SH-SY5Y (cell line): ENCODE measurements around the gene ZNF366.

Experiments
- GATA2 ChIP-seq: IDR thresholded peaks from 2 replicates; pipeline ENCODE4 v1.6.1; 2011; ENCODE audit warnings: mild to moderate bottlenecking, low read depth, low read length
- GATA3 ChIP-seq: IDR thresholded peaks from 2 replicates; pipeline ENCODE4 v1.6.1; 2011; ENCODE audit warnings: low read depth, mild to moderate bottlenecking, low read length, moderate library complexity

ZNF366 gene

DNA sequence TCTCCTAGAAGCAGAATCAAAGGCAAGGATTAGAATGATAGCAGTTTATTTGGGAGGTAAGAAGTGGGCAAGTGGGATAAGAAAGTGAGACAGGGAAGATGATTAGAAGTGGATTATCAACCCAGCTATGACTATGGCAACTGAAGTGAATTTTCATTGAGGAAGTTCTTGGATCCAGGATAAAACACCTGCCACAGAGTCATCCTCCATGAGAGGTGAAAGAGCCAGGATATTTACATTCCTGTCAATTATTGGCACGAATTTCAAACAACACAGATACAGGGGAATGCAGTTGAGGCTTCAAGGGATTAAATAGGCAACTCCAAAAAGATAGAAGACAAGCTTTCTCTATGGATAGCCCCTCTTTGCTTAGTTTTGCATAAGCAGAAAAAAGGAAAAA, 31.8 kb upstream of the ZNF366 start:
- TF ChIP-seq GATA2 = no peak
- TF ChIP-seq GATA3 = no peak

DNA sequence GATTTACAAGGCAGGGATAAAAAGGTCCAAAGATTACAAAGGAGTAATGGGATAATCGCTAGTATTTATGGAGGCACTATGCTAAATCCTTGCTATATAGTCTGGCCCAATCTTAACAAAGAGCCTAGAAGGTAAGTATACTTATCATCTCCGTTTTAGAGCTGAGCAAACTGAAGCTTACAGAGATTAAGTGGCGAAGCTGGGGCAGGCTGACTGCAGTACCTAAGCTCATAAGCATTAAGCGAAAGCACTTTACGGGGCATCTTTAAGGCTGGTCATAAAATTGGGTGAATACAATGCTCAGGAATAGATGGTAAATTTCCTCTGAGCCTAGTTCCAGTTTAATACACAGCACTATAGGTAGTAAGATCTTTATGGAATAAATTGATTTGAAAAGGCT, 30.0 kb upstream of the ZNF366 start:
- no peak for TF ChIP-seq GATA3
- TF ChIP-seq GATA2 = no peak

DNA sequence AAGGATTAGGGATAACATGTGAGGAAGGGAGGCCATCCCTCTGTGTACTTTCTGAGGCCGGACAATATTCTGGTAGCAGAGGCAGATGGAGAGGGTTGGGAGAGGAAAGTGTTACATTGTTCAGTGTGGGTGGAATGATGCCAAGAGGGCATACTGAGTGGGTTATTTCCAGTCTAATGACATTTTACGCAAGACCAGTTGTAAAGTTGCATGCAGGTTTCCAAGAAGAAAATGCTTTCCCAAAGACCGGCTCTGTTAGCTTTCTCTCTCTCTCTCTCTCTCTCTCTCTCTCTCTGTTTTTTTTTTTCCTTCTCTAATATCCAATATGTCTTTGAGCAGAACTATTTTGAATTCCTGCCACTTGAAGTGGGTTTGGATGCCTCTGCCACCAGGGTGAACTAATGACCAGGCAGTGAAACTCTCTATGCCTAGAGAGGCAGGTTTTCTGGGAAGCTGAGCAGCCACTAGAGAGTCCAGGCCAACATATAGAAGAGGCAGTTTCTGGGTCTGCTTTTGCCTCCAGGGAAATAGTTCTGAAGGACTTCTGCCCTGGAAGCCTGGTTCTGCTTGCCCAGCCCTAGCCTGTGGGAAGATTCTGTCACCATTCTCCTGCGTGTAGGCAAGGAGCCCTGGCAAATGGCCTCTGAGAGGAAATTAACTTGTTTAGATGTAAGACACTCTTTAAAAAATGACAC, 24.4 kb upstream of the ZNF366 start:
- TF ChIP-seq GATA3 = no peak
- no peak for TF ChIP-seq GATA2

DNA sequence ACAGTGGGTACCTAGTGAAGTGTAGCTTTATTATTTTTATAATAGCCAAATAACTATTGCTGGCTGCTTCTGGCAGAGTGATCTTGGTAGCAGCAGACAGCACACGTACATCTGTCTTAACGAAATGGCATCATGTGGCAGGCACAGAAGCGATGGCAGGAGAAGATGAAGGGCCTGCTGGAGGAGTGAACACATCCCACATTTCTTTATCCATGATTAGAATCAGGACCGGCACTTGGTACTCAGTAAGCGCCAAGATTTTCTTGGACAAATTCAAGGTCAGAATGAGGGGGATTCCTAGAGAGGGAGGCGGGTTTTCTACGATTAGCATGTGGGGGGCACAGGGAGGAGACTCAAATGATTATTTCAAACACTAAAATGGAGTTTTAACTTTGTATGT, 23.0 kb upstream of the ZNF366 start:
- TF ChIP-seq GATA3 (no peak), GATA2 (no peak)

DNA sequence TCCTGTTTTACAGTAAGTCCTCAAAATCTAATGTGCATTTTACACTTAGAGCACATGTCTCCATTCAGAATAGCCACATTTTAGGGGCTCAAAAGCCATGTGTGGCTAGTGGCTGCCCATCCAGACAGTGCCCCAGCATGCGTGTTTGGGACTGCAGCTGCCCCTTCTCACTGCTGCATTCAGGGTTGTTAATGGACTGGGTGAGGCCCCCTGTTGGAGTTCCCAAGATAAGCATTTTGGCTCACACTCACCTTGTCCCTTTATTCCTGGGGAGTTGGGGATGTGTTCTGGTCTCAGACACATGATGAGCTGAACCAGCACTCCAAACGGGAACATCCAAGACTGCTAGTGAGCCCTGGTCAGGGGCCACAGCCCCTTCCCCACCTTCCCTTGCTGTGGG, 22.2 kb upstream of the ZNF366 start:
- TF ChIP-seq GATA3 (no peak), GATA2 (no peak)

DNA sequence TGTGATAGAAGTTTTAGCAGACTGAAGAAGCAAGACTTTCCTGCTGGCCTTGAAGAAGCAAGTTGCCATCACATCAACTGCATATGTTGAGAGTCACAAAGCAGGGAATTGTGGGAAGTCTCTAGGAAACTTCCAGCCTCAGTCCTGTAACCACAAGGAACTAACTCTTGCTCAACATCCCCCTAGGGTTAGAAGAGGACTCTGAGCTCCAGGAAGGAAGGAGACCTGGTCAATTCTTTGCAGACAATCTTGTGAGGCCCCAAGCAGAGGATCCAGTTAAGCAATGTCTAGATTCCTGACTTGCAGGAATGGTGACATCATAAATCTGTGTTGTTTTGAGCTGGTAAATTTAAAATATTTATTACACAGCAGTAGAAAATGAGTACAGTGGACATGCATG, 18.6 kb upstream of the ZNF366 start:
- TF ChIP-seq GATA2 = no peak
- TF ChIP-seq GATA3 = no peak

DNA sequence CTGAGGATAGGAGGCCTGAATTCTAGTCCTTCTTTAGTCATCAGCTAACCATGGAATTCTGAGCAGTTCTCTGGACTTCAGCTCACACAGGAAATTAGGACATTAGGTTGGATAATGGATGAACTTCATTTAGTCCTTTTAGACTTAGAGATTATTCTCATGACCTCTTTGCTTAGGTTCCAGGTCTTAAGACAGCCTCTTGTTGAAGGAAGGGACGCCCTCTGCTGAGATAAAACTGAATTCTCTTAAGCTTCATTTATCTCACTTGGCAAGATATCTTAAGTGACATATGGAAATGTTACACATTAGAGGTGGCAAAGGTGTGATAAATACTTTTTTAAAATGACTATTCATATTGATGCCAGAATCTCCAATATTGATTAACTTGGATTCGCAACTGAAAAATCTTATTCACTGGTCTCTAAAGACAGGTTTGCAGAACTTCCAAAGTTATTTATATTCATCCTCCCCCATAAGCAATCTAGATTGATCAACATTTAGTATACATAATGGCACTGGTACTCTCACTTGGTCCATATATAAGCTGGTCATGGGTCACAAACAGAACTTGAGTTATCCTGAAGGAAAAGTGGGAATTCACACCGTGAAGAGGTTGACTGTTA, 16.9 kb upstream of the ZNF366 start:
- TF ChIP-seq GATA2 (no peak), GATA3 (no peak)

DNA sequence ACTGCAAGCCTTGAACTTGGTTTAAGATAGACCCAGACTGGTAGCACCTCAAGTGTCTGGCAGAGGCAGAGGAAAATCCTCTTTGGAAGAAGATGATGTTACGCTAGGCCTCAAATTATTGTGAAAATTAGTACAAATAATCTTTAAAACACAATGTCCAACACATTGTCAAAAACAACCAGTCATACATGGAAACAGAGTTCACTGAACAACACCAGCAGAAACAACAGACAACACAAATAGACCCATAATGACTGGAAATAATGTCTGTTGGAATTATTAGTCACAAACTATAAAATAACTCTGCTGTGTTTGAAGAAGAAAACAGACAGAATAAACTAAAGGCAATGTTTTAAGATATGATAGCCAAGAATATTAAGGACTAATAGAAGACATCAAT, 15.4 kb upstream of the ZNF366 start:
- TF ChIP-seq GATA2 (no peak), GATA3 (no peak)

DNA sequence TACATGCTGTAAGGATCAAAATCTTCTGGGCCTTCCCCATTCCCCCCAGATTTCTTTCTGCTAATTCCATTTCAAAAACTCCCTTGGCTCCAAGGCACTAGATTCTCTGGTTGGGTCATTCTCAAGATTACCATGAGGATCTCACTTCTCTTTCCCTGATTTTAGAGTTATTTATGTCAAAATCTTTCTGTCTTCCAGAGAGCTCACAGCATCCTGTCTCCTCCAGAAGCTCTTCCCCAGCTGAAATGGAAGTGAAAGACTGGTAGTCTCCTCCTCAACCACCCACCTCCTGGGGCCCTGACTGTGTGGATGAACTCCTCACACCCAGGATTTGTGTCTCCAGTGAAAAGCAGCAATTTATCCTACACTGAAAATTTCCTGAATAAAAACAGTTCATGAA, 11.9 kb upstream of the ZNF366 start:
- TF ChIP-seq GATA2 = no peak
- TF ChIP-seq GATA3 = no peak

DNA sequence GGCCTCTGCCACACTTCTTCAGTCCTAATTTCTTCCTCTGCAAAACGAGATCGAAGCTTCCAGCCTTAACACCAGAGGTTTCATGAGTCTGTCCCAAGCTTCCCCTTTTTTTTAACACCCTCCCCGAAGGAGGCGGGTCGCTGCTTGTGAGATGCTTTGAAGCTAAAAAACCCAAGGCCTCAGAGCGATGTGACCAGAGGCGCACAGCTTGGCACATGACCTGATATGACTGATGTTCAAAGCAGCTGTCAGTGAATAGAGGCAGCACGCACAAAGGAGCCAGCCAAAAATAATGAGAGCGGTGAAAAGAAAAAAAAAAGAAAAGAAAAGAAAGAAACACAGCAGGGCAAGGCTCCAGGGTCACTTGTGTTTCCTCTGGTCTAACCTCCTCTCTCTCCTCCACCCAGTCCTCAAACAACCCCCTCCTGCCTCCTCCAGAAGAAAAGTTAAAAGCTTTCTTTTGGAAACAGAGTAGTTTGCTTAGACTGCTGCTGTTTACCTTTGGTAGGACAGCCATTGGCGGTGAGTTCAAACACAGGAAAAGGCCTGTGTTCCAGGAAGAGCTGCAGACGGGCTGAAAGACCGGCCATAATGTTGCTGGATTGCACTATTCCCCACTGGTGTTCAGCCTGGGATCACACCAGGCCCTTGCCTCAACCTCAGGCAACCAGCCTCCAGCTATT, 10.9 kb upstream of the ZNF366 start:
- TF ChIP-seq GATA3 (no peak), GATA2 (no peak)

DNA sequence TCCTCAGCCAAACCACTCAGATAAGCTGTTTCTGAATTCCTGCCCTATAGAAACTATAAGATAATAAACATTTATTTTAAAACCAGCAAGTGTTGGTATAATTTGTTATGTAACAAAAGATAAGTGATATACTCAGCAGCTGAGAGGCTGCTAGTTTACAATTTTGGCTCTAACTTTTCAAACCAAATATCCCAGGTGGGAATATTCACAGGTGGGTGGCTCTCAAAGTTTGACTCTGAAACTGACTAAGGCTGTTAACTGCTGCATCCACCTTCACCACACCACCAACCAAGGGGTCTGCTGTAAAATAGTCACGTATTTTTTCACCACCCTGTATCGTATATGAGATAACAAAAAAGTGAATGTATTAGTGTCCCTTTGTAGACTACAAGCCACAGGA, 9.7 kb upstream of the ZNF366 start:
- TF ChIP-seq GATA3 = no peak

DNA sequence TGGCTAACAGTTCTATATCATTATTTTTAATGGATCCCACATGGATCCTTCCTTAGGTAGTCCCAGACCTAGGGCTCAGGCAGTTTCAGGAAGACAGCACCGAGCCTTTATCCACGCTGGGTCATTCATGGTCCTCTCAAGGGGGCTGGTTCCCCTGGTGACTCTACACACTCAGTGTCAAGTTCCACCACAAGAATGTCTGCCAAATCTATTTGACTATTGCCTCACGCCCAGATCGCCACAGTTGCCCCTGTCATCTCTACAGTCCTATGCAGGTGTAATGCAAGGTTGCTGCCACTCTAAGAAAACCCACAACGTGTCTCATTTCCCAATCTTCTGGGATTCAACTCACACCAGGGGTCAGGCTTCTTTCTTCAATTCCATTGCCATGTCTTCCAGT, 8.0 kb upstream of the ZNF366 start:
- TF ChIP-seq GATA2 (no peak), GATA3 (no peak)

DNA sequence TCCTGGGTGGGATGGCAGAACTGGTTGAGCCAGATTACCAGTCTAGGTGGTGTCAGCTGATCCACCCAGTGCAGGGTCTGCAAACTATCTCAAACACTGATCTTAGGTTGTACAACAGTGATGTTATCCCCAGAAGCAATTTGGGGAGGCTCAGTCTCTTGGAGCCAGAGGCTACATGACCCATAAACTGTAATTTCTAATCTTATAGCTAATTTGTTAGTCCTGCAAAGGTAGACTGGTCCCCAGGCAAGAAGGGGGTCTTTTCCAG, 5.3 kb upstream of the ZNF366 start:
- TF ChIP-seq GATA3 (no peak), GATA2 (no peak)

DNA sequence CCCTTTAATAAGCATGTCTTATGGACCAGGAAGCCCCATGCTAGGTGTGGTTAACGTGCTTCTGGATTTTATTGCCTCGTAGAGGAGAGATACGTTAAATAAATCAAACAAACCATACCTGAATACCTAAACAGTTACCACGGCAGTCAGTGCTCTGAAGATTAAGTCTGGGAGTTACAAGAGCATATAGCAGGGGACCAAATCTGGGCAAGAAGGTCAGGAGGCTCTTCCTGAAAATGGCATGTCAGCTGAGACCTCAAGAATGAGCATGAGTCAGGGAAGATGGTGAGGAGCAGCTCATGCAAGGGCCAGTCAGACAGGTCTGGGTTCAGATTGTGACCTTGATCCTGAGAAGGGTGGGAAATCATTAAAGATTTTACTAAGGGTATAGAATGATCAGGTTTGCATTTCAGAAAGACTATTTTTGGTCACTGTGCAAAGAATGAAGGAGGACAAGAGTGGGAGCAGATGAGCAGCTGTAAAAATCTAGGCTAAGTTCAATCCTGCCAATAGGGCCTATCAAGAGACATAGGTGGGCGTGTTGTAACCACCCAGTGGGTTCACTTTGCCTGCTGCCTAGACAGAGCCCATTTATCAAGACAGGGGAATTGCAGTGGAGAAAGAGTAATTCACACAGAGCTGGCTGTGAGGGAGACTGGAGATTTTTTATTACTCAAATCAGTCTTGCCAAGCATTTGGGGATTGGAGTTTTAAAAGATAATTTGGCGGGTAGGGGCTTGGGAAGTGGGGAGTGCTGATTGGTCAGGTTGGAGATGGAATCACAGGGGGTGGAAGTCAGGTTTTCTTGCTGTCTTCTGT, 4.8 kb upstream of the ZNF366 start:
- no peak for TF ChIP-seq GATA2
- no peak for TF ChIP-seq GATA3

DNA sequence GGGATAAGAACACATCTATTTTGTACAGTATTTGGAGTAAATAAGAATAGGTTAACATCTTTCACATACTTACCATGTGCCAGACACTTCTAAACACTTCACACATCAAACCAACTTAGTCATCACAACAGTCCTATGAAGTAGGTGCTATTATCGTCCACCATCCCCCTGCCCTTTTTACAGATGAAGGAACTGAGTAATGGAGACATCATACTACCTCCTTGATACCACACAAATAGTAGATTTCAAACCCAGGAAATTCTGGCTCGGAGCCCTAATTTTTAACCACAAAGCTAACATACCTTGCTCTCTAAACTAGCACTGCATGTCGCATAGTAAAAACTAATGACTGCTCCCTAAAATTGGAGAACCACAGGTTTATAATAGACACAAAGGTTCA, 4.2 kb upstream of the ZNF366 start:
- no peak for TF ChIP-seq GATA2
- TF ChIP-seq GATA3 = no peak
